Sciatic nerve (tissue), 2 donors: ENCODE data around the gene ATF6. TPM values are rescaled to one million over a fixed set of nuclear protein-coding genes. Genes with fewer than 3 reads are reported as not detected.
"Not testable (repeated sequence)": the region's sequence is repeated elsewhere in the genome, so short reads cannot be mapped to it uniquely, and the experiment has no call there.

Experiments used
- ATAC-seq: fragments of 200-7000 bp; cut with Tn5 transposase; one replicate; pipeline ENCODE4 v1.9.1; 2020; ENCODE audit warnings: mild to moderate bottlenecking, moderate library complexity
- DNase-seq: peaks from one replicate; pipeline ENCODE4 v3.0.0-alpha.2; 2020; ENCODE audit warnings: low spot score
- intact Hi-C: fragments of 100-400 bp; cut with DNase I; formaldehyde crosslinking; loops from one replicate; pipeline ENCODE4 v1.14.2; 2022
- total RNA-seq: library from RNA; stranded (reverse); fragmentation: NEBNext Ultra II Directional; extraction: Animal tissue kit (Norgen Biotek cat#: 25700); gene quantifications from one replicate; pipeline ENCODE4 v1.2.1, GENCODE V29; 2021
- donor health status: DM: no; HTN: no; CAD: no.
- donor health status: DM: no; HTN: no; CAD: no.

ATF6 gene
- total RNA-seq, 1 donor from 2014 or later = 29.1 TPM

- ATAC-seq (no peak), DNase-seq (no peak)
- intact Hi-C loops = no loop called here
Observed at GRCh38 chr1:161817176-161817730, 51.1 kb downstream of the ATF6 start.

- intact Hi-C loops = no loop called here
- no peak for DNase-seq
- ATAC-seq = no peak
Observed at GRCh38 chr1:161820914-161821313, 54.8 kb downstream of the ATF6 start.

- no peak for DNase-seq
- ATAC-seq = no peak
- intact Hi-C loops = no loop called here
Observed at GRCh38 chr1:161824618-161825017, 58.5 kb downstream of the ATF6 start.

GRCh38 chr1:161825831-161826230, 59.7 kb downstream of the ATF6 start:
- no peak for DNase-seq
- ATAC-seq = no peak
- intact Hi-C loops = no loop called here

GRCh38 chr1:161826478-161826877, 60.4 kb downstream of the ATF6 start:
- ATAC-seq (no peak), DNase-seq (no peak)
- intact Hi-C loops = no loop called here

GRCh38 chr1:161827786-161828185, 61.7 kb downstream of the ATF6 start:
- no peak for DNase-seq
- intact Hi-C loops = no loop called here
- ATAC-seq = no peak

GRCh38 chr1:161832299-161832907, 66.3 kb downstream of the ATF6 start:
- DNase-seq, ATAC-seq, intact Hi-C loops: not testable (repeated sequence)

GRCh38 chr1:161834967-161835550, 68.9 kb downstream of the ATF6 start:
- DNase-seq (no peak), ATAC-seq (no peak)
- intact Hi-C loops = no loop called here

- DNase-seq (no peak), ATAC-seq (no peak)
- intact Hi-C loops = no loop called here
Observed at GRCh38 chr1:161836018-161836417, 69.9 kb downstream of the ATF6 start.

- peak; percentile 87 for ATAC-seq
- no peak for DNase-seq
- intact Hi-C loops = no loop called here
Observed at GRCh38 chr1:161838362-161838761, 72.2 kb downstream of the ATF6 start.

- ATAC-seq (peak; percentile 36), DNase-seq (no peak)
- intact Hi-C loops = no loop called here
Observed at GRCh38 chr1:161838885-161839284, 72.8 kb downstream of the ATF6 start.

- ATAC-seq = no peak
- intact Hi-C loops = no loop called here
- no peak for DNase-seq
Observed at GRCh38 chr1:161839591-161839990, 73.5 kb downstream of the ATF6 start.

GRCh38 chr1:161840363-161840762, 74.2 kb downstream of the ATF6 start:
- no peak for DNase-seq
- no peak for ATAC-seq
- intact Hi-C loops = no loop called here

GRCh38 chr1:161843156-161843555, 77.0 kb downstream of the ATF6 start:
- no peak for ATAC-seq
- no peak for DNase-seq
- intact Hi-C loops = no loop called here

GRCh38 chr1:161844696-161845095, 78.6 kb downstream of the ATF6 start:
- intact Hi-C loops = no loop called here
- DNase-seq = no peak
- ATAC-seq = no peak

- DNase-seq (no peak), ATAC-seq (peak; percentile 70)
- intact Hi-C loops = no loop called here
Observed at GRCh38 chr1:161848676-161849075, 82.6 kb downstream of the ATF6 start.

GRCh38 chr1:161849518-161849917, 83.4 kb downstream of the ATF6 start:
- intact Hi-C loops = no loop called here
- no peak for DNase-seq
- no peak for ATAC-seq

- intact Hi-C loops = no loop called here
- DNase-seq (no peak), ATAC-seq (no peak)
Observed at GRCh38 chr1:161855260-161855659, 89.1 kb downstream of the ATF6 start.

GRCh38 chr1:161858271-161858670, 92.2 kb downstream of the ATF6 start:
- no peak for DNase-seq
- intact Hi-C loops = no loop called here
- ATAC-seq = no peak

GRCh38 chr1:161863549-161863948, 97.4 kb downstream of the ATF6 start:
- intact Hi-C loops = no loop called here
- DNase-seq = no peak
- no peak for ATAC-seq

GRCh38 chr1:161864577-161864976, 98.5 kb downstream of the ATF6 start:
- intact Hi-C loops = no loop called here
- peak; percentile 58 for DNase-seq
- peak; percentile 92 for ATAC-seq
